HepG2 (cell line): ENCODE measurements around the gene TACO1. TPM values are rescaled to one million over a fixed set of nuclear protein-coding genes. Genes with fewer than 3 reads are reported as not detected.

Source experiments
- GABPB1 ChIP-seq: IDR thresholded peaks from 2 replicates; pipeline ENCODE4 v1.6.1; 2016; ENCODE audit warnings: mild to moderate bottlenecking, missing genetic modification reagents, moderate library complexity, missing compliant biosample characterization
- GMEB1 ChIP-seq: sonication (generic); formaldehyde crosslinking; IDR thresholded peaks from 2 replicates; pipeline ENCODE4 v1.5.1; 2020; ENCODE audit warnings: missing genetic modification reagents, mild to moderate bottlenecking, borderline replicate concordance
- HDAC1 ChIP-seq: sonication (generic); formaldehyde crosslinking; IDR thresholded peaks from 2 replicates; pipeline ENCODE4 v1.5.1; 2020; ENCODE audit warnings: mild to moderate bottlenecking, missing genetic modification reagents
- HOMEZ ChIP-seq: IDR thresholded peaks from 2 replicates; pipeline ENCODE4 v1.6.1; 2016; ENCODE audit warnings: low read depth
- KDM1A ChIP-seq: IDR thresholded peaks from 2 replicates; pipeline ENCODE4 v1.6.1; 2016; ENCODE audit warnings: missing compliant biosample characterization
- MAF1 ChIP-seq: sonication (generic); formaldehyde crosslinking; IDR thresholded peaks from 2 replicates; pipeline ENCODE4 v1.5.0; 2020; ENCODE audit warnings: missing genetic modification reagents, borderline replicate concordance
- NCOA1 ChIP-seq: sonication (generic); formaldehyde crosslinking; IDR thresholded peaks from 2 replicates; pipeline ENCODE4 v1.9.0; 2021; ENCODE audit warnings: missing genetic modification reagents
- POLR2A ChIP-seq, 2 experiments: IDR thresholded peaks; 2 replicates each; pipeline ENCODE4 v1.6.1; 2011; ENCODE audit warnings: low read depth in 2 of 2, low read length in 2 of 2, mild to moderate bottlenecking in 1 of 2, moderate library complexity in 1 of 2; ENCODE audit not compliant: insufficient read depth in 1 of 2
- SIN3B ChIP-seq: fragments of 150-350 bp; IDR thresholded peaks from 2 replicates; pipeline ENCODE4 v1.6.1; 2014; ENCODE audit warnings: low read length
- SMAD1 ChIP-seq: sonication (generic); formaldehyde crosslinking; IDR thresholded peaks from 2 replicates; pipeline ENCODE4 v1.4.0; 2020; ENCODE audit warnings: missing genetic modification reagents, low read depth, mild to moderate bottlenecking, borderline replicate concordance
- SNAPC2 ChIP-seq: sonication (generic); formaldehyde crosslinking; IDR thresholded peaks from 2 replicates; pipeline ENCODE4 v1.8.1; 2022; ENCODE audit warnings: mild to moderate bottlenecking, missing genetic modification reagents
- SSRP1 ChIP-seq: IDR thresholded peaks from 2 replicates; pipeline ENCODE4 v1.6.1; 2016; ENCODE audit warnings: control low read depth
- TAF15 ChIP-seq: fragments of 200-400 bp; formaldehyde crosslinking; IDR thresholded peaks from one replicate; pipeline ENCODE4 v1.6.1; 2018; ENCODE audit warnings: mild to moderate bottlenecking, low read depth, low read length; ENCODE audit not compliant: poor library complexity, severe bottlenecking
- TBX2 ChIP-seq: sonication (generic); formaldehyde crosslinking; IDR thresholded peaks from 2 replicates; pipeline ENCODE4 v1.5.0; 2020; ENCODE audit warnings: missing genetic modification reagents, mild to moderate bottlenecking, borderline replicate concordance
- THRA ChIP-seq: sonication (generic); formaldehyde crosslinking; IDR thresholded peaks from 2 replicates; pipeline ENCODE4 v1.4.0; 2020; ENCODE audit warnings: missing genetic modification reagents, borderline replicate concordance
- ZNF350 ChIP-seq: sonication (generic); formaldehyde crosslinking; IDR thresholded peaks from 2 replicates; pipeline ENCODE4 v1.4.0; 2020; ENCODE audit warnings: mild to moderate bottlenecking, low read depth, missing genetic modification reagents, borderline replicate concordance
- ZNF430 ChIP-seq: sonication (generic); formaldehyde crosslinking; IDR thresholded peaks from 2 replicates; pipeline ENCODE4 v1.9.0; 2021; ENCODE audit warnings: mild to moderate bottlenecking, missing genetic modification reagents
- ZNF451 ChIP-seq: sonication (generic); formaldehyde crosslinking; IDR thresholded peaks from 2 replicates; pipeline ENCODE4 v1.5.0; 2020; ENCODE audit warnings: mild to moderate bottlenecking, missing genetic modification reagents
- ZNF639 ChIP-seq: conservative IDR thresholded peaks from 2 replicates; pipeline ENCODE4 v1.6.1; 2018; ENCODE audit warnings: missing genetic modification reagents
- ZNF691 ChIP-seq: sonication (generic); formaldehyde crosslinking; IDR thresholded peaks from 2 replicates; pipeline ENCODE4 v1.4.0; 2020; ENCODE audit warnings: missing genetic modification reagents, low read depth, mild to moderate bottlenecking, borderline replicate concordance
- ZNF776 ChIP-seq: sonication (generic); formaldehyde crosslinking; IDR thresholded peaks from 2 replicates; pipeline ENCODE4 v1.4.0; 2020; ENCODE audit warnings: mild to moderate bottlenecking, missing genetic modification reagents
- ZNF780A ChIP-seq: sonication (generic); formaldehyde crosslinking; IDR thresholded peaks from 2 replicates; pipeline ENCODE4 v1.8.0; 2022; ENCODE audit warnings: mild to moderate bottlenecking, missing genetic modification reagents, moderate library complexity
- ZNF790 ChIP-seq: sonication (generic); formaldehyde crosslinking; IDR thresholded peaks from 2 replicates; pipeline ENCODE4 v1.8.0; 2022; ENCODE audit warnings: missing genetic modification reagents, mild to moderate bottlenecking, borderline replicate concordance
- polyA plus RNA-seq, 8 experiments: library from polyadenylated mRNA; depleted of rRNA in 3 of 8; stranded (reverse) in 7 of 8; unstranded in 1 of 8; fragments of >200 nt; fragmentation: Illumina TruSeq in 4 of 8; extraction: Trizol in 4 of 8; gene quantifications; 2 replicates each; pipeline versions ENCODE4 v1.2.1 to v1.2.3, GENCODE V29; 2011 to 2016; ENCODE audit warnings: low read depth in 4 of 8, missing spikeins in 1 of 8, mixed read lengths in 1 of 8; ENCODE audit not compliant: insufficient read depth in 1 of 8
- total RNA-seq, 5 experiments: library from RNA; depleted of rRNA; stranded (reverse); fragments of >200 nt; fragmentation: Illumina TruSeq; extraction: Trizol; gene quantifications; 2 replicates each; pipeline ENCODE4 v1.2.3, GENCODE V29; 2016; ENCODE audit warnings: low read depth in 1 of 5

Gene TACO1
- total and polyA plus RNA-seq, 2 of the 13 experiments (the other 11 are each of a cell fraction or from before 2014, with no cell fraction given), result 34.7 to 53.6 TPM

GRCh38 chr17:63578027-63578768 is 22.5 kb upstream of the TACO1 start (continued):
- TF ChIP-seq ZNF639 (peak; percentile 22; the same call in 1 of the 2 replicates), ZNF776 (CRISPR knock-in tag) (0 out of 2 replicates have a peak, but pooled peaks have one; percentile 27), POLR2A (IDR thresholded peaks at IDR 0.05; ENCODE audit: insufficient read depth in 1 of 2, low read depth in 2 of 2, low read length in 2 of 2) (peak in 1 of 2 experiments; percentile 68; a peak in 1 of 4 replicates), ZNF780A (CRISPR knock-in tag) (0 out of 2 replicates have a peak, but pooled peaks have one; percentile 20), ZNF350 (CRISPR knock-in tag) (peak; percentile 53; the same call in 1 of the 2 replicates), MAF1 (CRISPR knock-in tag) (no peak), ZNF430 (peak; percentile 61), TAF15 (no peak), GABPB1 (CRISPR knock-in tag) (0 out of 2 replicates have a peak, but pooled peaks have one; percentile 16), SSRP1 (CRISPR knock-in tag) (peak; percentile 95), HOMEZ (CRISPR knock-in tag) (peak; percentile 78), HDAC1 (CRISPR knock-in tag) (peak; percentile 91), NCOA1 (CRISPR knock-in tag) (peak; percentile 96), SIN3B (no peak), TBX2 (CRISPR knock-in tag) (peak; percentile 95), THRA (CRISPR knock-in tag) (peak; percentile 74), KDM1A (CRISPR knock-in tag) (peak; percentile 99), SMAD1 (CRISPR knock-in tag) (peak; percentile 32; the same call in 1 of the 2 replicates), ZNF691 (CRISPR knock-in tag) (peak; percentile 54), GMEB1 (CRISPR knock-in tag) (peak; percentile 72), ZNF451 (CRISPR knock-in tag) (no peak), ZNF790 (CRISPR knock-in tag) (peak; percentile 54; the same call in 1 of the 2 replicates), SNAPC2 (CRISPR knock-in tag) (peak; percentile 45; the same call in 1 of the 2 replicates)
